ENCODE measurements around the gene PLGRKT.
"Not testable (repeated sequence)": the region's sequence is repeated elsewhere in the genome, so short reads cannot be mapped to it uniquely, and the experiment has no call there.

PLGRKT gene

DNA sequence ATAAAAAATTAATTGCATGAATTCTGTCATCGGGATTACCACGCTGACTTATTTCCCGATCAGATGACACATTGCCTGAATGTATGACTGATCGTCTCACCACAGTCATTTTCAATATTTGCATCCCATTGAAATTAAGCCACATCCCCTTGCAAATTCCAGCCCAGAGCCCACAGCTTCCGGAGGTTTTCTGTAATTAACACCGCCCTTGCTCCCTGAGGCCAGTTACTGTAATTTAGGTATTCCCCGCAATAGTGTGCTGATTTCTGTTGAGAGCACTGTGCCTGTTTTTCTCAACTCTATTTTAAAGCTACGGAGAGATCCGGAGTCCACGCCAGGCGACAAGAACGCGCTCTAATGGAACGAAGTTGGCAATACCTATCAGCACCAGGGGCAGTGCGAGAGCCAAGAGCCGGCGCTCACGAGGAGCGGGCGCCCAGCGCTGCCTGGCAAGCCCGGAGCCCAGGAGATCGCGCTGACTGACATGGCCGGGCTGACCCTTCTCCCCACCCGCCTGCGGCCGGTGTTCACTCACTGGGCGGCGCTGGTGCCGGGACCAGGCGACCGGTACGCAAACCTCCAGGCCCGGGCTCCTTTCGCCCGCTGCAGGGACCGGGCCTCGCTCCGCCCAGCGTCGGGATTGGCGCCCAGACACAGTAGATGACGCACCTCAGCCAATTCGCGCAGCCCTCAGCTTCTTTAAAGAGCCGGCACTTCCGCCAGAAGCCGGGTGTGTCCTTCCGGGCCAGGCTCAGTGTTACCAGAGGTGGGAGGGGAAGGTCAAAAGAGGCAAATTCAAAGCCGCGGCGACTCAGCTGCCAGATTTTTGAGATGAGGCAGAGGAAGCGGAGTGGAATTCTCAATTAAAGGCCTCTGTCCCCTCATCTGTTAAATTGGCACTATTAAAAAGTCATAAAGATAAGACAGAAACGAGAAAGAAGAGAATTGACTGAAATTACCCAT, at the start of gene PLGRKT:
PLGRKT (minus strand) TSS at position 672 of the 963 bp plus-strand sequence. CDS start 5,948 bp downstream, outside the sequence.
- peak; percentile 88 for FAIRE-seq

- FAIRE-seq = no peak
These were observed 49.3 kb upstream of the PLGRKT start for GRCh38 chr9:5486988-5487387.

DNA sequence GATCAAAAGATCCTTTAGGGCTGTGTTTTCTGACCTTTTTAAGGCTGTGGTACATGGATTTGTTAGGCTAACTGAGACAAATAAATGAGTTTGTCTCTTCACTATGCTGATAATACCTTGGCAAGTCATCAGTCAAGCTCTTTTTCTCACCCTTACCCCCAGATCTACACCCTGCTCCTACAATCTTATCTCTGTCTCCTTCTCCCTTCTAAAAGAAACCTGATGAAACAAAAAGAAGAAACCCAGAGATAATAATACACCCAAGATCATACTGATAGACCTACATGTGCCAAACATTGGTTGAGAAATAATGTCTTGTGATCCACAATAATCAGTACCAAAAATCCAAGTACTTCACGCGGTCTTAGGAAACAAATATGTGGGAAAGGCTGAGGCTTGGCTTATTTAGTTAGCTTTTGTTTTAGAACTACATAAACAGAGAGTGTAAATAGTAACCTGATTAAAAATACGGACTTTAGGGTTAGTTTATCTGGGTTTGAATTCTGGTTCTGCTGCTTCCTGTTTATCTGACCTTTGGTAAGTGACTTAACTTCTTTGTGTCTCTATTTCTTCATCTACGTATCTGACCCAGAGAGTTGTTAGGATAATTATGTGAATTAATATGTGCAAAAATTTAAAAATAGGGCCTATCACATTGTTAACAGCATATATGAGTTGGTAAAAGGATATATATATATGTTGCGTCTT, 47.8 kb upstream of the PLGRKT start:
- FAIRE-seq = no peak

DNA sequence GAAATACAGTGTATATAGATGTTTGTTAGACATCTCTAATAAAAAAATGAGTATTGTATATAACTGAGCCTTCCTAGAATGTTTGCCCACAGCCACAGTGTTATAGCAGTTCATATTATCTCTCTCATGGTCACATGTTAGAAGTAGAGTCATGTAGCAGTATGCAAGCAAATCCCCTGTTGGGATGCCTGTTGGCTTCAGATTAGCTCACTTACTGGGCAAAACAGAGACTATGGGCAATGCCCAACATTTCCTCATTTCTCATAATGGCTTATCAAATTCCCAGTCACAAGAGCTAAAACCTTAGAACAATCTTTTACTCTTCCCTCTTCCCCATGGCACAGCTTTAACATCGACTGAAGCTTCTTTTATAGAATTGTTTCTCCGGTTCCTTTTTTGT, 45.6 kb upstream of the PLGRKT start:
- FAIRE-seq = no peak

GRCh38 chr9:5482194-5482593, 44.5 kb upstream of the PLGRKT start:
- FAIRE-seq = no peak

- FAIRE-seq = no peak
These were observed 43.8 kb upstream of the PLGRKT start for GRCh38 chr9:5481322-5482040.

GRCh38 chr9:5480919-5481318, 43.2 kb upstream of the PLGRKT start:
- no peak for FAIRE-seq

- no peak for FAIRE-seq
These were observed 42.4 kb upstream of the PLGRKT start for GRCh38 chr9:5479994-5480694.

DNA sequence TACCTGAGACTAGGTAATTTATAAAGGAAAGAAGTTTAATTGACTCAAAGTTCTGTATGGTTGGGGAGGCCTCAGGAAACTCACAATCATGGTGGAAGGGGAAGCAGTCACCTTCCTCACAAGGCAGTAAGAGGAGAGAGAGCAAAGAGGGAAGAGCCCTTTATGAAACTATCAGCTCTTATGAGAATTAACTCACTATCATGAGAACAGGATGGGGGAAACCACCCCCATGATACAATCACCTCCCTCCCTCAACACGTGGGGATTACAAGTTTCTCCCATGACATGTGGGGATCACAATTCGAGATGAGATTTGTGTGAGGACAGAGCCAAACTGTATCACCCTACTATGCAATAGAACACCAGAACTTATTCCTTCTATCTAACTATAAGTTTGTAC, 40.5 kb upstream of the PLGRKT start:
- FAIRE-seq = no peak

DNA sequence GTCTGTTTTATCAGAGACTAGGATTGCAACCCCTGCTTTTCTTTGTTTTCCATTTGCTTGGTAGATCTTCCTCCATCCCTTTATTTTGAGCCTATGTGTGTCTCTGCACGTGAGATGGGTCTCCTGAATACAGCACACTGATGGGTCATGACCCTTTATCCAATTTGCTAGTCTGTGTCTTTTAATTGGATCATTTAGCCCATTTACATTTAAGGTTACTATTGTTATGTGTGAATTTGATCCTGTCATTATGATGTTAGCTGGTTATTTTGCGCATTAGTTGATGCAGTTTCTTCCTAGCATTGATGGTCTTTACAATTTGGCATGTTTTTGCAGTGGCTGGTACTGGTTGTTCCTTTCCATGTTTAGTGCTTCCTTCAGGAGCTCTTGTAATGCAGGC, 37.9 kb upstream of the PLGRKT start:
- FAIRE-seq = not testable (repeated sequence)

GRCh38 chr9:5470816-5471215, 33.1 kb upstream of the PLGRKT start:
- no peak for FAIRE-seq

GRCh38 chr9:5470122-5470521, 32.4 kb upstream of the PLGRKT start:
- FAIRE-seq = no peak

- FAIRE-seq = no peak
These were observed 31.1 kb upstream of the PLGRKT start for GRCh38 chr9:5468850-5469249.

DNA sequence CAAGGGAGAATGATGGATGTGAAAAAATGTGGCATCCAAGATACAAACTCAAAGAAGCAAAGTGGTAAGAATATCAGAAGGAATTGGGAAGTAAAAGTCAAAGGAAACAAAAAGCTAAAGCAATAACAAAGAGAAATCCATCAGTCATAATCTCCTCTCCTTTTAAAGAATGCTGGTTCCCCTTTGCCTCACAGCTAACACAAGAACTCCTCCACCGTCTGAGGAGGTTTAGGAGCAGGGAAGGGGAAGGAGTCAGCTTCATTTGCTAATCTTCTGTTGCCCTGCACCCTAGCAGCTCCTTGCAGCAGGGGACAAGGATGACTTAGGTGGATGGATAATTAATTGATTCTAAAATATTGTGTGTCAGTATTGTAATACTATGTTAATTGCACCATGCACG, 29.0 kb upstream of the PLGRKT start:
- FAIRE-seq = no peak

GRCh38 chr9:5466005-5466404, 28.3 kb upstream of the PLGRKT start:
- no peak for FAIRE-seq

DNA sequence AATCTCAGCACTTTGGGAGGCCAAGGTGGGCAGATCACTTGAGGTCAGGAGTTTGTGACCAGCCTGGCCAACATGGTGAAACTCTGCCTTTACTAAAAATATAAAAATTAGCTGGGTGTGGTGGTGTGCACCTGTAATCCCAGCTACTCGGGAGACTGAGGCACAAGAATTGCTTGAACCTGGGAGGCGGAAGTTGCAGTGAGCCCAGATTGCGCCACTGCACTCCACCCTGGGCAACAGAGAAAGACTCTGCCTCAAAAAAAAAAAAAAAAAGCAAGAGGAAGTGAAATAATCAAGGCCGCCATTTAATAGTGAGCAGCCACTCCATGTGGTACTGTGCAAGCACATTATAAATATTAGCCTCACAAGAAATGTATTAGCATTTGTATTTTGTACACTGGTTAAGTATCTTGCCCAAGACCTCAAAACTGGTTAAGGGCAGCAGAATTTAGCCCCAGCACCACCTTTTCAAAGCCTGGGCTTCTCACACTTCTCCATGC, 27.2 kb upstream of the PLGRKT start:
- FAIRE-seq = not testable (repeated sequence)

DNA sequence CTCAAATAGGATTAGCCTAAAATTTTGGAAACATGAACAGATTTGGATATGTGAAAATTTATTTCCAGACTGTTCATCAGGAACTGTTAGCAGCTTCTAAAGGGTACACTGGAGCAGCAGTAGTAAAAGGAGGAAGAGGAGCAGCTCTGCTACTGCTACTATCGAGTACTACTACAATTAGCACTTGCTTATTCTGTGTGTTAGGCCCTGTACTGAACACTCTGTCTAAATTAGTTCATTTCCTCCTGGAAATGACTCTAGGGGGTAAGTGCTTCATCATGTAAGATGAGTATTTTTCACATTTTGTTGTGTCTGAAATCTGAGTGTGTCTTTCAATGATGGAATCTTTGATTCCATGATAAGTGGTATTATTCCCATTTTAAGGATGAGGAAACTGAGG, 22.4 kb upstream of the PLGRKT start:
- no peak for FAIRE-seq

DNA sequence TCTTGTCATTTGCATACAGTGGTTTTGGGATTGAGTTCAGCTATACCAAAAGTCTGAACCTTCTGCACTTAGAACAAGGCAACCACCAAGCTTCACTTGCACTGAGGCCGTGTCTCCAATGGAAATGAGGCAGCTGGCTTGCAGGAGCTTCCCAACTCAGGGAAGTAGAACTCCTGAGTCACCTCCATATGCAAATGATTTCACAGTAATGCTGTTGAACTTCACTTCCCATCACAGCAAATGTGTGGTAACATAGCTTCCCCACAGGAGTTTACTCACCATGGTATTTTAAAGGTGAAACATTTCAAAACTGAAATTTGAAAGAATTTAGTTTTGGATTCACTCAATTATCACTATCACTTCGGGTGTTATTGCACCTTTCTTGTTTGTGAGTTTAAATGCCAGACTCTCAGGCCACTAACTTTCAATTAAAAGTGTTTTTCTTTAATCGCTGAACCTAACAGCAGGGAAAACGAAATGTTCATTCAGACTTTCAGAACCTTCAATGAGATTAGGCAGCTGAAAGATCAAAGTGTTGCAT, 21.6 kb upstream of the PLGRKT start:
- no peak for FAIRE-seq

DNA sequence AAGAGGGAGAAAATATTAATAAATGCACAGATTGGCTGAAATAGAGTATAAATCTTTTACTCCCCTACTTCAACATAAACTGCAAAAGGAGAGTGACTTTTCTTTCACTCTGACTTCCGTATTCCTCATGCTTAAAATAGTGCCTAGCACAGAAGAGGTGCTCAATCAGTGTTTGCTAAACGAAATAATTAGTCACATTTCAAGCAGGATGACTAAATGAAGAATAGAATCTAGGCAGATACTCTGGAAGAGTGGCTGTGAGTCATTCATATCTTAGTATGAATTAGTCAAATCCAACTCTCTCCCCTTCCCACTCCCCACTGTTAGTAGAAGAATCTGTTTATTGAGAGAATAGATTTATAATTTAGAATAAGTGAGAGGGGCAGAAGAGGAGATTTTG, 17.5 kb upstream of the PLGRKT start:
- no peak for FAIRE-seq

DNA sequence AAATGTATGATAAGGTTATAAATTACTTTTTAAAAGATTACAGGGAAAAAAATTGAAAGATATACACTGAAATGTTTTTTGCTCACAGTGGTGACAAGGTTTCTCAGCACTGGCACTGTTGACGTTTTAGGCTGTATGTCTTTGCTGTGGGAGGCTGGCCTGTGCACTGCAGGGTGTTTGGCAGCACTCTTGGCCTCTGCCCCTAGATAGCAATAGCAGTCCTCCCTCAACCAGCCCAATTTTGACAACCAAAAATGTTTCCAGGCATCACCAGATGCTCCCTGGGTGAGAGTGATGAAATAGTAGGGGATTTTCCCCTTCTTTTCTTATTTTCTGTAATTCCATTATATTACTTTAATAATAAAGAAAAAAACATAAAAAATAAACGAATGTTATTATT, 15.9 kb upstream of the PLGRKT start:
- no peak for FAIRE-seq

DNA sequence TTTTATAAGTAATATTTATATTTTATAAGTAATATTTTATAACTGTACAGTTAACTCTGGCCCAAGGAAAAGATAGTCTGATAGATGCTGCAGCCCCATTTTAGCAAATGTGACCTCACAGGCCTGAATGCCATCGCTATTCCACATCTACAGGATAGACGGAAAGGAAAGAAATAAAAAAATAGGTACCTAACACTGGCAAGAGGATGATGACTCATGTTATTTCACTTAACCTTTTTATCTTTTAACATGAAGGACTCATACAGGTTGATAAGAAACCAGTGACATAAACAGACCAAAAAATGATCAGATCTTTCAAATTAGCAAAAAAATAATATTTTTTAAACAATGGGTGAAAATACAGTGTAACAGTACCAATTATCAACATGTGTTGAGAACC, 15.3 kb upstream of the PLGRKT start:
- FAIRE-seq = no peak

- FAIRE-seq = no peak
These were observed 14.5 kb upstream of the PLGRKT start for GRCh38 chr9:5452286-5452609.

Data from TTC549 (cell line).